Kidney (tissue), 14 donors: ENCODE data around the gene SLC22A23. TPM values are rescaled to one million over a fixed set of nuclear protein-coding genes. Genes with fewer than 3 reads are reported as not detected.

Experiments used
- DNase-seq, 5 donors: peaks; one replicate each; pipeline ENCODE4 v3.0.0-alpha.2; 2013 to 2020
- FAIRE-seq: peaks from 2 replicates; lab custom pipeline; 2012; peaks lifted over from hg19 to GRCh38; lab: Jason Lieb, UNC
- H3K27ac ChIP-seq, 2 donors: one replicate each; pipeline ENCODE4 v1.7.0; 2013; ENCODE audit warnings: low read depth in 2 of 2, low read length in 2 of 2, inconsistent platforms in 1 of 2
- H3K27me3 ChIP-seq: one replicate; pipeline ENCODE4 v1.7.1; 2013; ENCODE audit warnings: low read length, inconsistent platforms; ENCODE audit not compliant: control insufficient read depth, insufficient read depth
- H3K36me3 ChIP-seq, 3 donors: one replicate each; pipeline versions ENCODE4 v1.7.0 to v1.7.1; 2013; ENCODE audit warnings: low read length in 3 of 3, control low read depth in 1 of 3, inconsistent platforms in 1 of 3; ENCODE audit not compliant: insufficient read depth in 3 of 3, control insufficient read depth in 2 of 3
- H3K4me1 ChIP-seq, 3 donors: one replicate each; pipeline versions ENCODE4 v1.7.0 to v1.7.1; 2013; ENCODE audit warnings: low read length in 3 of 3, inconsistent platforms in 1 of 3, low read depth in 1 of 3; ENCODE audit not compliant: control insufficient read depth in 2 of 3, insufficient read depth in 2 of 3
- H3K4me3 ChIP-seq, 3 donors: one replicate each; pipeline versions ENCODE4 v1.7.0 to v1.8.1; 2013; ENCODE audit warnings: low read length in 3 of 3, control low read depth in 1 of 3, inconsistent platforms in 1 of 3
- H3K9ac ChIP-seq, 3 donors: one replicate each; pipeline versions ENCODE4 v1.7.0 to v1.7.1; 2013; ENCODE audit warnings: low read length in 3 of 3, control low read depth in 1 of 3, inconsistent platforms in 1 of 3
- H3K9me3 ChIP-seq, 3 donors: one replicate each; pipeline versions ENCODE4 v1.7.0 to v1.7.1; 2013; ENCODE audit warnings: low read length in 3 of 3, control low read depth in 1 of 3, inconsistent platforms in 1 of 3; ENCODE audit not compliant: control insufficient read depth in 2 of 3, insufficient read depth in 1 of 3
- CTCF ChIP-seq: IDR thresholded peaks from 3 replicates; pipeline ENCODE4 v1.5.1; 2012; ENCODE audit warnings: mild to moderate bottlenecking, moderate library complexity, borderline replicate concordance; ENCODE audit not compliant: insufficient read depth; ENCODE audit errors: extremely low read depth
- intact Hi-C: fragments of 100-400 bp; cut with DNase I; formaldehyde crosslinking; loops from one replicate; pipeline ENCODE4 v1.11.1; 2022
- polyA plus RNA-seq: library from polyadenylated mRNA; stranded (reverse); fragments of 350-450 nt; fragmentation: Illumina TruSeq; extraction: RNeasy Lipid Tissue Mini Kit (QIAGEN cat#74804); gene quantifications from one replicate; pipeline ENCODE4 v1.2.3, GENCODE V29; 2014; ENCODE audit warnings: low read depth, low replicate concordance; ENCODE audit not compliant: insufficient read depth
- total RNA-seq: library from RNA; stranded (reverse); fragmentation: NEBNext Ultra II Directional; extraction: Animal tissue kit (Norgen Biotek cat#: 25700); gene quantifications from one replicate; pipeline ENCODE4 v1.2.1, GENCODE V29; 2021
- donor health status: control.
- donor health status: control.
- donor health status: control.
- donor health status: control.
- donor health status: control.
- donor health status: DM: yes; HTN: yes; CAD: no.
- donor health status: Normal renal cell carcinoma (clear cell type).

SLC22A23 gene
- total and polyA plus RNA-seq, 2 donors from 2014 or later, result 5.3 to 5.7 TPM

GRCh38 chr6:3306848-3307247, 150.0 kb downstream of the SLC22A23 start:
- H3K4me1 ChIP-seq, result no peaks in the 10 kb centered on the region
- H3K36me3 ChIP-seq, result peaks cover 0 to 3% (median 0%) of the 10 kb centered on the region in 3 donors
- H3K27me3 ChIP-seq, result no peaks in the 10 kb centered on the region
- no peak overlapping the region for H3K4me3 ChIP-seq
- no peak overlapping the region for H3K9ac ChIP-seq
- DNase-seq, result peak in 1 of 5 donors; percentile 2
- no peak for TF ChIP-seq CTCF
- no peaks in the 10 kb centered on the region for H3K9me3 ChIP-seq
- intact Hi-C loops, result no loop called here
- no peak overlapping the region for H3K27ac ChIP-seq
- no peak for FAIRE-seq

- H3K9ac ChIP-seq, result no peak overlapping the region
- DNase-seq (peak in 1 of 5 donors; percentile 16), FAIRE-seq (no peak)
- no peak overlapping the region for H3K27ac ChIP-seq
- H3K9me3 ChIP-seq, result no peaks in the 10 kb centered on the region
- peaks cover 0 to 3% (median 0%) of the 10 kb centered on the region in 3 donors for H3K36me3 ChIP-seq
- TF ChIP-seq CTCF, result no peak
- H3K4me3 ChIP-seq, result no peak overlapping the region
- intact Hi-C loops, result no loop called here
- H3K27me3 ChIP-seq, result no peaks in the 10 kb centered on the region
- H3K4me1 ChIP-seq, result no peaks in the 10 kb centered on the region
These were observed 151.0 kb downstream of the SLC22A23 start for GRCh38 chr6:3305831-3306230.

- intact Hi-C loops, result no loop called here
- Histone ChIP-seq H3K9me3 (no peaks in the 10 kb centered on the region), H3K27ac (no peak overlapping the region), H3K36me3 (peaks cover 0 to 3% (median 0%) of the 10 kb centered on the region in 3 donors), H3K9ac (no peak overlapping the region), H3K4me1 (no peaks in the 10 kb centered on the region), H3K4me3 (no peak overlapping the region), H3K27me3 (no peaks in the 10 kb centered on the region)
- FAIRE-seq (no peak), DNase-seq (no peak)
- no peak for TF ChIP-seq CTCF
These were observed 151.7 kb downstream of the SLC22A23 start for GRCh38 chr6:3305216-3305565.
